Measurements from ENCODE around the gene PRAMEF2. TPM values are rescaled to one million over a fixed set of nuclear protein-coding genes. Genes with fewer than 3 reads are reported as not detected.
"Not testable (repeated sequence)": the region's sequence is repeated elsewhere in the genome, so short reads cannot be mapped to it uniquely, and the experiment has no call there.

Gene PRAMEF2, protein sequence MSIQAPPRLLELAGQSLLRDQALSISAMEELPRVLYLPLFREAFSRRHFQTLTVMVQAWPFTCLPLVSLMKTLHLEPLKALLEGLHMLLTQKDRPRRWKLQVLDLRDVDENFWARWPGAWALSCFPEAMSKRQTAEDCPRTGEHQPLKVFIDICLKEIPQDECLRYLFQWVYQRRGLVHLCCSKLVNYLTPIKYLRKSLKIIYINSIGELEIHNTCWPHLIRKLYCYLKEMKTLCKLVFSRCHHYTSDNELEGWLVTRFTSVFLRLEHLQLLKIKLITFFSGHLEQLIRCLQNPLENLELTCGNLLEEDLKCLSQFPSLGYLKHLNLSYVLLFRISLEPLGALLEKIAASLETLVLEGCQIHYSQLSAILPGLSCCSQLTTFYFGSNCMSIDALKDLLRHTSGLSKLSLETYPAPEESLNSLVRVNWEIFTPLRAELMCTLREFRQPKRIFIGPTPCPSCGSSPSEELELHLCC
- not detected for polyA plus RNA-seq (ENCODE audit: insufficient read length)

DNA sequence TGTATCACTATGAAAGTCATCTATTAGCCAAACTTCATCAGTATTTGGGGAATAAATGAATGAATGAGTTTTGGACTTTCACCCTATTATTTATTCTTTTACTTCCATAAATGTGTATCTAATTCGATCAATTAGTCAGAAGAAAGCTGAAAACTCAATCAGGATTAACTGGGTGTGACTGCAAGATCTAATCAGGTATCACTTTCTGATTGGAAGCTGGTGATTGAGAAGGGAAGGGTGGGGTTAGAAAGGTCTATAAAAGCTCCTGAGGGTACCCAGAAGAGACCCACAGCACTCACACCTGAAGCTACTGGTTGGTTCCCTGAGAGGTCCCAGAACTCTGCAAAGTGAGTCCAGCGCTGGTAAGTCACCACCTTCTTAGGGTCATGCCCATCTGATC lies at the start of gene PRAMEF2:
PRAMEF2 (plus strand) TSS at position 301 of the 400 bp plus-strand sequence. CDS start 1,924 bp downstream, outside the sequence.
- not testable (repeated sequence) for DNase-seq (ENCODE audit: low read depth)

DNA sequence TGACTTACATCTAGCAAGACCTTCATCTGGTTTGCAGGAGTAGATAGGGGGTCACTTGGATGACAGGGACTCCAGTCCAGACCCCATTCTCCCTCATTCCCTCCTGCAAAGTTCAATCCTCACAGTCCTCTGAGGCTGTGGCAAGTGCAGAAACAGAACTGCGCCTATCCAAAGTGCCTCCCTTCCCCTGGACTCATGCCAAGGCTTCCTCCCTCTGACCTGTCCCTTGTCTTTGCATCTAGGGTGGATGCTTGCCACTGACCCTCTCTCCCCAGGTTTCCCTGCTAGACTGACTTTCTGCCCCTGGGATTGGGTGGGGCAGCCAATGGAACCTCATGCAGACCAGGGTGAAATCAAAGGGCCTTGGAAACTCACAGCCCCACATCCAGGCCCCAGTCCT lies 47.0 kb upstream of the PRAMEF2 start:
- DNase-seq (ENCODE audit: low read depth), result no peak

DNA sequence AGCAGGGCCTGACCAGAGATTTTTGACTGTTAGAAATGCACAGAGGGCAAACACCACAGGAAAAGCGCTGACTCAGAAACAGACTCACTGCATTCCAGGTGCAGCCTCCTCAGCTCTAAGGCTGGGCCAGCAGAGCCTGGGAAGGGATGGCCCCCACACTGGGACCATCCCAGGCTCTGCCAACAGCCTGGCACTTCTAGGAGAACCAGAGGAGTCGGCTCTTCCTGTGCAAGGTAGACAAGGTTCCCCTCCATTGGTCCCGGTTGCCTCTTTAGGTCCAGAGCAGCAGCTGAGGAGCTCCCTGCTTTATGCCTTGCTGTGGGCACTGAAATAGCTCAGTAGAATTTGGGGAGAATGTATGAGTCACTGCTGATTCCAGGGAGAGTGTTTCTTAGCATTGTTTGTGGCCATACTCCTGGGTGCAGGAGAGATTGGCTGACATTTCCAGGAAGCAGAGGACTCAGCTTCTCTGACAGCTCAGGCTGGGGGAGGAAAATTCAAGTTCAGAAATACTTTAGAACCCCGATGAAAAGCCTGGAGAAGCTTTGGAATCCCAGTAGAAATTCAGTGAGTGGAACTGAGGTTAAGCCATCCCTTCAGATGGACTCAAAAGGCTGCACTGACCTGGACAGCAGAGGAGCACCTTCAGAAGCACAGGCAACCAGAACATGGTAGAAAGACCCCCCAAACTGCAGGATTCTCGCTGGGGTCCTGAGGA lies 46.0 kb upstream of the PRAMEF2 start:
- no peak for DNase-seq (ENCODE audit: low read depth)

DNA sequence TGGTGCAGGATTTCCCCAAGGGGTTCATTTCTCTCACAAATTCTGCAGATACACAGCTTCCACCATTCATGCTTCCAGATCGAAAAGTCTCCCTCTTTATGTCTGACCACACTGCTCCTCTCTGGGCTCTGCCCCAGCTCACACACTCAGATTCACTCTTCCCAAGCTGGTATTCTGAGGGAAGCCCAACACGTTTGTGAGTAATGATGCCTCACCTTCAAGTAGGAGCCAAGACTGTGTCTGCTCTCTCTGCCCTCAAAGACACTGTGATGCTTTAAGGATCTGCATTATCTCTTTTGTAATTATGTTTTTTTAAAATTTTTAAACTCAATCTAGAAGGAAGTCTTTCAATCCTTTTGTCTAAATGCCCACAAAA lies 45.5 kb upstream of the PRAMEF2 start:
- no peak for DNase-seq (ENCODE audit: low read depth)

DNA sequence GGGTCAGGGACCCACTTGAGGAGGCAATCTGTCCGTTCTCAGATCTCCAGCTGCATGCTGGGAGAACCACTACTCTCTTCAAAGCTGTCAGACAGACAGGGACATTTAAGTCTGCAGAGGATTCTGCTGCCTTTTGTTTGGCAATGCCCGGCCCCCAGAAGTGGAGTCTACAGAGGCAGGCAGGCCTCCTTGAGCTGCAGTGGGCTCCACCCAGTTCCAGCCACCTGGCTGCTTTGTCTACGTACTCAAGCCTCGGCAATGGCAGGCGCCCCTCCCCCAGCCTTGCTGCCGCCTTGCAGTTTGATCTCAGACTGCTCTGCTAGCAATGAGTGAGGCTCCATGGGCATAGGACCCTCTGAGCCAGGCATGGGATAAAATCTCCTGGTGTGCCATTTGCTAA lies 37.8 kb upstream of the PRAMEF2 start:
- not testable (repeated sequence) for DNase-seq (ENCODE audit: low read depth)

DNA sequence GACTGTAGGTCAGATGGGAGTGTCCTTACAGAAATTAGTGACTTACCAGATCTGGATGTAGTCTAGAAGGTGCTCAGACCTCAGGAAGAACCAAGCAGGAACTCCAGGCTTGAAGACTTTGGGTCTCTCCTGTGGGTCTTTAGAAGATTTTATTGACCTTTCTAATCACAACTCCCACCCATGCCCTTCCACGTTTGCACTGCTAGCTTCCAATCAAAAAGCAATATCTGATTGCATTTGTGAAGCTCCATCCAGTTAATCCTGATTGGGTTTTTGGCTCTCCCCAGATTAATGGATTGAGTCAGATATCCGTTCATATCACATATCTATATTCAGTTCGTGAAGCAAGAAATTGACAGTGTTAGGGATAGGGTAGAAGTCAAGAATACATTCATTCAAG lies 25.6 kb upstream of the PRAMEF2 start, which contains the start of gene PRAMEF11:
PRAMEF11 (minus strand) TSS at position 101 of the 400 bp plus-strand sequence. CDS start 2,621 bp downstream, outside the sequence.
- not testable (repeated sequence) for DNase-seq (ENCODE audit: low read depth)

DNA sequence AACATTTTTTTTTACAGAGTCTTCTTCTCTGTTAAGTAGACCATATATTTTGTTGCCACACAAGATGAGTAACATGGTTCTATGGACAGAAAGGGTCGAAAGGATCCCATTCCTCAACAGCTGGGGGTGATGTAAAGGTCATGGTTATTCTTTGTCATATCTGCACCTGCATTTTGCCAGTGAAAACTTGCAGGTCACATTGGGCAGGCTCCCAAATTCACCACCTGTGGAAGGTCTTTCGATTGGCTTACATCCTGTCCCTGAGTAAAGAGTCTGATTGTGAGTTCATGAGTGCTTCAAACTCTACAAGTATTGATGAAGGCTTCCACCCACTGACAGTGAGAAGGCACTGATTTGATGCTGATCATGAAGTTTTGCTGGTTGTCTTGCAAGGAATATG lies 23.6 kb upstream of the PRAMEF2 start:
- DNase-seq (ENCODE audit: low read depth), result not testable (repeated sequence)

DNA sequence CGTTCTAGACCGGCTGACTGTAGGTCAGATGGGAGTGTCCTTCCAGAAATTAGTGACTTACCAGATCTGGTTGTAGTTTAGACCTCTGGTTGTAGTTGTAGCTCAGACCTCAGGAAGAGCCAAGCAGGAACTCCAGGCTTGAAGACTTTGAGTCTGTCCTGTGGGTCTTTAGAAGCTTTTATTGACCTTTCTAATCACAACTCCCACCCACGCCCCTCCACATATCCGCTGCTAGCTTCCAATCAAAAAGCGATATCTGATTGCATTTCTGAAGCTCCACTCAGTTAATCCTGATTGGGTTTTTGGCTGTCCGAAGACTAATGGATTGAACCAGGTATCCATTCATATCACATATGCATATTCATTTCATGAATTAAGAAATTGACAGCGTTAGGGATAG lies 8.3 kb upstream of the PRAMEF2 start, which contains the start of gene HNRNPCL1:
HNRNPCL1 (minus strand) TSS at position 101 of the 400 bp plus-strand sequence. CDS start 431 bp downstream, outside the sequence.
- not testable (repeated sequence) for DNase-seq (ENCODE audit: low read depth)

DNA sequence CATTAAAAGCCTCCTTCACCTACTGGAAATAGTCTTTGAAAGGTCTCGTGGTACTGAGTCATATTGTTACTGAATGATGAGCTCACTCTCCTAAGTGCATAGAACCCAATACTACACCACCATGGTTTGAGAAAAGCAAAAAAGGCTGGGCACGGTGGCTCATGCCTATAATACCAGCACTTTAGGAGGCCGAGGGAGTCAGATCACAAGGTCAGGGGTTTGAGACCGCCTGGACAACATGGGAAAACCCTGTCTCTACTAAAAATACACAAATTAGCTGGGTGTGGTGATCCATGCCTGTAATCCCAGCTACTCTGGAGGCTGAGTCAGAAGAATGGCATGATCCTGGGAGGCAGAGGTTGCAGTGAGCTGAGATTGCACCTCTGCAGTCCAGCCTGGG lies 5.1 kb upstream of the PRAMEF2 start:
- no peak for DNase-seq (ENCODE audit: low read depth)

DNA sequence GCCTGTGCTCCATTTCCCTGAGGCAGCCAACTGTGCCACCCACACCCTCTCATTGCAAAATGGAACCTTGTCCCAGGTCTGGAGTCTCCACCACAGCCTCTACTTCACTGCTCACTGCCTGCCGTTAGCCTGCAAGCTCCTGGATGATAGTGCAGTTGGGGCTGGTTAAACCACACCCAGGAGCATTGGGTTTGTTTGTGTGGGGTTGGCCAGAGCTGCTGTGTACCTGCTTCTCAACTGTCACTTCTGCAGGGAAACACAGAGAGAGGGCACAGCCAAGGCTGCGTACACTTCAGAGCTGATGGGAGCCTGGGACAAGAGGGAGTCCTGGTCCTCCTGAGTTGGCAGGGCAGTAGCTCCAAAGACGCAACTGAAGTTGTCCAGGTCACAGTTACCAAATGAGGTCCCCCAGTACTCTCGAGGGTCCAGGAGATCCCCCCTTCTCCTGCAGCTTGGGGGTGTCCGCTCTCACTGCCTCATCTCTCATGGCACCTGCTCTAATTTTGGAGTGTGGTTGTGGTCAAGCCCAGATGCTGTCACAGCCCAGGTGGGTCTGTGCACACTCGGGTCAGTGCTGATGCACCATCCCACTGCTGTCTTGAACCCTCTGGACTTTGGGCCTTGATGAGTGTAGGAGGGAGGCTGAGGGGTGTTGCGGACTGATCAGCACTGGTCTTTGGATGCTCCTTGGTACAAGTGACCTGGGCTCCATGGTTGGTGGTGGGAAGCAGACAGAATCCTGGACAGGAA lies 6.4 kb downstream of the PRAMEF2 start:
- DNase-seq (ENCODE audit: low read depth), result not testable (repeated sequence)

DNA sequence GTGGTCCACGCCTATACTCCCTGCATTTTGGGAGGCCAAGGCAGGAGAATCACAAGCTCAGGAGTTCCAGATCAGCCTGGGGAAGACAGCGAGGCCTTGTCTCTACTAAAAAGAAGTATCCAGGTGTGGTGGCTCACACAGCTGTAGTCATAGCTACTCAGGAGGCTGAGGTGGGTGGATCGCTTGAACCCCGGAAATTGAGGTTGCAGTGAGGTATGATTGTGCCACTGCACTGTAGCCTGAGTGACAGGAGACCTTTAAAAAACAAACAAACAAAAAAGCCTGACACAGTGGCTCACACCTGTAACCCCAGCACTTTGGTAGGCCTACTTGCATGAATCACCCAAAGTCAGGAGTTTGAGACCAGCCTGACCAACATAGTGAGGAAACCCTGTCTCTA lies 21.6 kb downstream of the PRAMEF2 start:
- not testable (repeated sequence) for DNase-seq (ENCODE audit: low read depth)

DNA sequence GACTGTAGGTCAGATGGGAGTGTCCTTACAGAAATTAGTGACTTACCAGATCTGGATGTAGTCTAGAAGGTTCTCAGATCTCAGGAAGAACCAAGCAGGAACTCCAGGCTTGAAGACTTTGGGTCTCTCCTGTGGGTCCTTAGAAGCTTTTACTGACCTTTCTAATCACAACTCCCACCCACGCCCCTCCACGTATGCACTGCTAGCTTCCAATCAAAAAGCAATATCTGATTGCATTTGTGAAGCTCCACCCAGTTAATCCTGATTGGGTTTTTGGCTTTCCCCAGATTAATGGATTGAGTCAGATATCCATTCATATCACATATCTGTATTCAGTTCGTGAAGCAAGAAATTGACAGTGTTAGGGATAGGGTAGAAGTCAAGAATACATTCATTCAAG lies 29.2 kb downstream of the PRAMEF2 start, which contains the start of gene PRAMEF4:
PRAMEF4 (minus strand) TSS at position 101 of the 400 bp plus-strand sequence. CDS start 2,807 bp downstream, outside the sequence.
- not testable (repeated sequence) for DNase-seq (ENCODE audit: low read depth)

DNA sequence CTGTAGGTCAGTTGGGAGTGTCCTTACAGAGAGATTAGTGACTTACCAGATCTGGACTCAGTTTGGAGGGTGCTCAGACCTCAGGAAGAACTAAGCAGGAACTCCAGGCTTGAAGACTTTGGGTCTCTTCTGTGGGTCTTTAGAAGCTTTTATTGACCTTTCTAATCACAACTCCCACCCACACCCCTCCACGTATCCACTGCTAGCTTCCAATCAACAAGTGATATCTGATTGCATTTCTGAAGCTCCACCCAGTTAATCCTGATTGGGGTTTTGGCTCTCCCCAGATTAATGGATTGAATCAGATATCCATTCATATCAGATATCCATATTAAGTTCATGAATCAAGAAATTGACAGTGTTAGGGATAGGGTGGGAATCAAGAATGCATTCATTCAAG lies 41.3 kb downstream of the PRAMEF2 start, which contains the start of gene PRAMEF10:
PRAMEF10 (minus strand) TSS at position 101 of the 400 bp plus-strand sequence. CDS start 2,423 bp downstream, outside the sequence.
- DNase-seq (ENCODE audit: low read depth), result not testable (repeated sequence)

DNA sequence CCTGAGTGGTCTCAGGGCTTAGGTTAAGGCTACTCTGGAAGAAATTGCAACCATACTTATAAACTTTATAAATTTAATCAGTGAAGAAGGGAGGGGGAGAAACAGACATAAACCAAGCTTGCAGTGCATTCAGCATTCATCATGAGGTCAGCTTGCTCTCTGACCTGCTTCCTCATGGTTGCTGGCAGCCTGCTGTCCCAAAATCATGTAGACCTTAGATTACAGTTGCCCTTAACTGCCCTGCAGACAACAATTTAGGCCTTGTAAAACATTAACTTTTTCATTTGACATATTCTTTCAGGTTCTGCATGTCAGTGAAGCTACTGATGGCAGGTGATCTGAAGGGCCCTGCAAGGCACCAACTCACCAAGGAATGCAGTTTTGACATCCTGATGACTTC lies 42.3 kb downstream of the PRAMEF2 start:
- DNase-seq (ENCODE audit: low read depth), result not testable (repeated sequence)

DNA sequence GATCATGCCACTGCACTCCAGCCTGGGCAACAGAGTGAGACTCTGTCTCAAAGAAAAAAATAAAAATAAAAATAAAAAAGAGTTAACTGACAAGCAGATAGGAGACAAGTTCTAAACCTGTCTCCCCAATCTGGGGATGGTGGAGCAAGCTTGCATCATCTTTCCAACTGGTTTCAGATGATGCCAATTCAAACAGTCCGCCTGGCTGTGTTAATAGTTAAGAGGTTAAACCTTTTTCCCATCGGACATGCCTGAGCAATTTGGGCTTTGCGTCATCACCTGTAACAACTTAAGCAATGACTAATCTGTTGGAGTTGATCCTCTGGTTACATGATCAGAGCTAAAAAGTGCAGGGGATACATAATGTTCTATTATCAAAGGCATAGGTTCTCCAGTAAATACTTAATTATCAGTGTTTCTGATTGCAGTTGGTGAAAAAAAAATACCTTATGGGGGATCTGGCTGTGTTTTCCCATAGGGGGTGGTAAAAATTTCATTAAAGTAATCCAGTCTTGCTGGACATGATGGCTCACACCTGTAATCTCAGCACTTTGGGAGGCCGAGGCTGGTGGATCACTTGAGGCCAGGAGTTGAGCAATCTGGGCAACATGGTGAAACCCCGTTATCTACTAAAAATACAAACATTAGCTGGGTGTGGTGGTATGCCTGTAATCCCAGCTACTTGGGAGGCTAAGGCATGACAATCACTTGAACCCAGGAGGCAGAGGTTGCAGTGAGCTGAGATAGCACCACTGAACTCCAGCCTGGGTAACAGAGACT lies 47.1 kb downstream of the PRAMEF2 start:
- not testable (repeated sequence) for DNase-seq (ENCODE audit: low read depth)

Other genes with a start within 250 kb of the PRAMEF2 start
- 13.2 TPM for gene DHRS3, start 238.9 kb upstream of the PRAMEF2 start, polyA plus RNA-seq (ENCODE audit: insufficient read length)
- not detected for gene AADACL4, start 213.0 kb upstream of the PRAMEF2 start, polyA plus RNA-seq (ENCODE audit: insufficient read length)
- not detected for gene AADACL3, start 141.0 kb upstream of the PRAMEF2 start, polyA plus RNA-seq (ENCODE audit: insufficient read length)
- 0.99 TPM for gene CFAP107, start 110.9 kb upstream of the PRAMEF2 start, polyA plus RNA-seq (ENCODE audit: insufficient read length)
- not detected for gene PRAMEF12, start 83.3 kb upstream of the PRAMEF2 start, polyA plus RNA-seq (ENCODE audit: insufficient read length)
- not detected for gene PRAMEF1, start 65.7 kb upstream of the PRAMEF2 start, polyA plus RNA-seq (ENCODE audit: insufficient read length)
- gene PRAMEF11, start 25.7 kb upstream of the PRAMEF2 start, polyA plus RNA-seq (ENCODE audit: insufficient read length), result not detected
- gene HNRNPCL1, start 8.4 kb upstream of the PRAMEF2 start, polyA plus RNA-seq (ENCODE audit: insufficient read length), result not detected
- not detected for gene PRAMEF4, start 29.1 kb downstream of the PRAMEF2 start, polyA plus RNA-seq (ENCODE audit: insufficient read length)
- gene PRAMEF10, start 41.2 kb downstream of the PRAMEF2 start, polyA plus RNA-seq (ENCODE audit: insufficient read length), result not detected
- gene PRAMEF7, start 59.5 kb downstream of the PRAMEF2 start, polyA plus RNA-seq (ENCODE audit: insufficient read length), result not detected
- gene PRAMEF6, start 90.5 kb downstream of the PRAMEF2 start, polyA plus RNA-seq (ENCODE audit: insufficient read length), result not detected
- gene PRAMEF27, start 199.5 kb downstream of the PRAMEF2 start, polyA plus RNA-seq (ENCODE audit: insufficient read length), result not detected
- gene HNRNPCL3, start 203.7 kb downstream of the PRAMEF2 start, polyA plus RNA-seq (ENCODE audit: insufficient read length), result not detected
- not detected for gene PRAMEF25, start 213.7 kb downstream of the PRAMEF2 start, polyA plus RNA-seq (ENCODE audit: insufficient read length)

Data from forelimb muscle (tissue), 1 donor.